Natural killer cell treated with Interleukin-12 subunit alpha and Interleukin-12 subunit beta and Interleukin-15 and Interleukin-18, amount 100 ng/mL, for 72 hours (primary cell): ENCODE data around the gene PPP2R2C. TPM values are rescaled to one million over a fixed set of nuclear protein-coding genes. Genes with fewer than 3 reads are reported as not detected.

Experiments used
- ATAC-seq, 2 donors: fragments of 150-1000 bp; cut with Tn5 transposase in 1 of 2; sonication (Bioruptor Pico), chemical (Tn5 transposase) in 1 of 2; 2 replicates each; pipeline ENCODE4 v1.10.0; 2021
- DNase-seq: peaks from one replicate; pipeline ENCODE4 v3.0.0; 2022; ENCODE audit warnings: low spot score
- H3K27ac Mint-ChIP-seq, 2 donors: 1 replicate in 1 of 2; 2 replicates in 1 of 2; pipeline ENCODE4 v1.8.0; 2022; ENCODE audit warnings: mixed read lengths in 2 of 2, mild to moderate bottlenecking in 1 of 2, moderate library complexity in 1 of 2
- H3K27me3 Mint-ChIP-seq, 2 donors: 1 replicate in 1 of 2; 2 replicates in 1 of 2; pipeline ENCODE4 v1.8.0; 2022; ENCODE audit warnings: mixed read lengths in 2 of 2
- H3K36me3 Mint-ChIP-seq: one replicate; pipeline ENCODE4 v1.8.0; 2022; ENCODE audit warnings: mixed read lengths
- H3K4me1 Mint-ChIP-seq, 2 donors: 1 replicate in 1 of 2; 2 replicates in 1 of 2; pipeline ENCODE4 v1.8.0; 2022; ENCODE audit warnings: low read depth in 2 of 2, mixed read lengths in 2 of 2, mild to moderate bottlenecking in 1 of 2
- H3K4me3 Mint-ChIP-seq: one replicate; pipeline ENCODE4 v1.8.0; 2022; ENCODE audit warnings: mixed read lengths
- H3K9me3 Mint-ChIP-seq: 2 replicates; pipeline ENCODE4 v1.8.0; 2022; ENCODE audit warnings: mixed read lengths
- total RNA-seq, 2 donors: library from RNA; stranded (reverse); gene quantifications; one replicate each; pipeline ENCODE4 v1.2.3, GENCODE V29; 2022

Gene PPP2R2C
- total RNA-seq = not detected

- Mint-ChIP-seq H3K36me3 (no peaks in the 10 kb centered on the region), H3K4me3 (no peak within 1 kb of the TSS), H3K4me1 (no peaks in the 10 kb centered on the region), H3K27me3 (peaks cover 45 to 52% of the 10 kb centered on the region in 2 donors), H3K9me3 (no peaks in the 10 kb centered on the region), H3K27ac (no peak within 1 kb of the TSS)
- DNase-seq (no peak), ATAC-seq (peak in 1 of 2 donors; percentile 31)
These were observed at the start of gene PPP2R2C for GRCh38 chr4:6472387-6473263. PPP2R2C (minus strand) TSS chr4:6472614; CDS start chr4:6472229, 385 bp downstream.

- Mint-ChIP-seq H3K36me3 (no peaks in the 10 kb centered on the region), H3K27ac (no peak overlapping the region), H3K9me3 (no peaks in the 10 kb centered on the region), H3K4me3 (no peak overlapping the region), H3K4me1 (no peaks in the 10 kb centered on the region), H3K27me3 (peaks cover 4 to 8% of the 10 kb centered on the region in 2 donors)
- ATAC-seq (no peak), DNase-seq (no peak)
These were observed 48.6 kb upstream of the PPP2R2C start for GRCh38 chr4:6520978-6521377.

GRCh38 chr4:6520051-6520636 lies 47.7 kb upstream of the PPP2R2C start:
- H3K27me3 Mint-ChIP-seq = peaks cover 4 to 8% of the 10 kb centered on the region in 2 donors
- no peaks in the 10 kb centered on the region for H3K36me3 Mint-ChIP-seq
- DNase-seq (no peak), ATAC-seq (peak; percentile 6 to 44)
- no peaks in the 10 kb centered on the region for H3K9me3 Mint-ChIP-seq
- H3K4me3 Mint-ChIP-seq = no peak overlapping the region
- H3K4me1 Mint-ChIP-seq = no peaks in the 10 kb centered on the region
- no peak overlapping the region for H3K27ac Mint-ChIP-seq

GRCh38 chr4:6517171-6517570 lies 44.8 kb upstream of the PPP2R2C start:
- DNase-seq (no peak), ATAC-seq (no peak)
- no peaks in the 10 kb centered on the region for H3K9me3 Mint-ChIP-seq
- no peaks in the 10 kb centered on the region for H3K36me3 Mint-ChIP-seq
- H3K27ac Mint-ChIP-seq = no peak overlapping the region
- H3K4me3 Mint-ChIP-seq = no peak overlapping the region
- H3K4me1 Mint-ChIP-seq = no peaks in the 10 kb centered on the region
- H3K27me3 Mint-ChIP-seq = peaks cover 4 to 8% of the 10 kb centered on the region in 2 donors

- Mint-ChIP-seq H3K27me3 (peaks cover 4 to 8% of the 10 kb centered on the region in 2 donors), H3K27ac (no peak overlapping the region), H3K36me3 (no peaks in the 10 kb centered on the region), H3K4me3 (no peak overlapping the region), H3K4me1 (no peaks in the 10 kb centered on the region), H3K9me3 (no peaks in the 10 kb centered on the region)
- ATAC-seq (no peak), DNase-seq (no peak)
These were observed 44.3 kb upstream of the PPP2R2C start for GRCh38 chr4:6516762-6517161.

GRCh38 chr4:6516281-6516680 lies 43.9 kb upstream of the PPP2R2C start:
- H3K4me1 Mint-ChIP-seq = peaks cover 0 to under 1% of the 10 kb centered on the region in 2 donors
- H3K9me3 Mint-ChIP-seq = no peaks in the 10 kb centered on the region
- no peak overlapping the region for H3K4me3 Mint-ChIP-seq
- H3K36me3 Mint-ChIP-seq = peaks cover 1% of the 10 kb centered on the region
- H3K27ac Mint-ChIP-seq = no peak overlapping the region
- no peak for ATAC-seq
- DNase-seq = no peak
- peaks cover 4 to 8% of the 10 kb centered on the region in 2 donors for H3K27me3 Mint-ChIP-seq

GRCh38 chr4:6513678-6514077 lies 41.3 kb upstream of the PPP2R2C start:
- no peak for DNase-seq
- Mint-ChIP-seq H3K27me3 (peaks cover 4 to 8% of the 10 kb centered on the region in 2 donors), H3K36me3 (peaks cover 6% of the 10 kb centered on the region), H3K27ac (no peak overlapping the region), H3K9me3 (peaks cover 3% of the 10 kb centered on the region), H3K4me3 (no peak overlapping the region), H3K4me1 (peaks cover 3 to 5% of the 10 kb centered on the region in 2 donors)
- ATAC-seq = no peak

GRCh38 chr4:6509587-6509986 lies 37.2 kb upstream of the PPP2R2C start:
- Mint-ChIP-seq H3K9me3 (peaks cover 9% of the 10 kb centered on the region), H3K4me1 (peaks cover 3 to 5% of the 10 kb centered on the region in 2 donors), H3K27me3 (peaks cover 2 to 7% of the 10 kb centered on the region in 2 donors), H3K36me3 (peaks cover 11% of the 10 kb centered on the region), H3K27ac (no peak overlapping the region), H3K4me3 (no peak overlapping the region)
- no peak for DNase-seq
- ATAC-seq = no peak

GRCh38 chr4:6507345-6507744 lies 34.9 kb upstream of the PPP2R2C start:
- H3K36me3 Mint-ChIP-seq = peaks cover 21% of the 10 kb centered on the region
- no peak overlapping the region for H3K27ac Mint-ChIP-seq
- ATAC-seq (no peak), DNase-seq (no peak)
- H3K4me3 Mint-ChIP-seq = no peak overlapping the region
- H3K9me3 Mint-ChIP-seq = peaks cover 13% of the 10 kb centered on the region
- peaks cover 15 to 21% of the 10 kb centered on the region in 2 donors for H3K27me3 Mint-ChIP-seq
- H3K4me1 Mint-ChIP-seq = peaks cover 3 to 5% of the 10 kb centered on the region in 2 donors

GRCh38 chr4:6506616-6507140 lies 34.3 kb upstream of the PPP2R2C start:
- Mint-ChIP-seq H3K4me1 (peaks cover 3 to 5% of the 10 kb centered on the region in 2 donors), H3K4me3 (no peak overlapping the region), H3K27me3 (peaks cover 18 to 25% of the 10 kb centered on the region in 2 donors), H3K27ac (no peak overlapping the region), H3K36me3 (peaks cover 21% of the 10 kb centered on the region), H3K9me3 (peaks cover 13% of the 10 kb centered on the region)
- ATAC-seq = no peak
- no peak for DNase-seq

- Mint-ChIP-seq H3K4me3 (no peak overlapping the region), H3K36me3 (peaks cover 15% of the 10 kb centered on the region), H3K4me1 (no peaks in the 10 kb centered on the region), H3K27me3 (peaks cover 26 to 33% of the 10 kb centered on the region in 2 donors), H3K9me3 (peaks cover 10% of the 10 kb centered on the region), H3K27ac (no peak overlapping the region)
- no peak for DNase-seq
- no peak for ATAC-seq
These were observed 32.6 kb upstream of the PPP2R2C start for GRCh38 chr4:6504900-6505496.

GRCh38 chr4:6502747-6503465 lies 30.5 kb upstream of the PPP2R2C start:
- Mint-ChIP-seq H3K4me3 (no peak overlapping the region), H3K36me3 (peaks cover 15% of the 10 kb centered on the region), H3K9me3 (peaks cover 10% of the 10 kb centered on the region), H3K27me3 (peaks cover 29 to 39% of the 10 kb centered on the region in 2 donors), H3K4me1 (no peaks in the 10 kb centered on the region), H3K27ac (no peak overlapping the region)
- DNase-seq = no peak
- ATAC-seq = no peak

GRCh38 chr4:6502147-6502546 lies 29.7 kb upstream of the PPP2R2C start:
- H3K27me3 Mint-ChIP-seq = peaks cover 29 to 39% of the 10 kb centered on the region in 2 donors
- peaks cover 15% of the 10 kb centered on the region for H3K36me3 Mint-ChIP-seq
- no peak for ATAC-seq
- no peak overlapping the region for H3K27ac Mint-ChIP-seq
- H3K9me3 Mint-ChIP-seq = peaks cover 10% of the 10 kb centered on the region
- no peak for DNase-seq
- H3K4me3 Mint-ChIP-seq = no peak overlapping the region
- no peaks in the 10 kb centered on the region for H3K4me1 Mint-ChIP-seq
